Measurements from ENCODE around the gene RNF144A. TPM values are rescaled to one million over a fixed set of nuclear protein-coding genes. Genes with fewer than 3 reads are reported as not detected.

Gene RNF144A
- total and polyA plus RNA-seq, 2 experiments from 2014 or later, result 2.8 to 14.7 TPM

DNA sequence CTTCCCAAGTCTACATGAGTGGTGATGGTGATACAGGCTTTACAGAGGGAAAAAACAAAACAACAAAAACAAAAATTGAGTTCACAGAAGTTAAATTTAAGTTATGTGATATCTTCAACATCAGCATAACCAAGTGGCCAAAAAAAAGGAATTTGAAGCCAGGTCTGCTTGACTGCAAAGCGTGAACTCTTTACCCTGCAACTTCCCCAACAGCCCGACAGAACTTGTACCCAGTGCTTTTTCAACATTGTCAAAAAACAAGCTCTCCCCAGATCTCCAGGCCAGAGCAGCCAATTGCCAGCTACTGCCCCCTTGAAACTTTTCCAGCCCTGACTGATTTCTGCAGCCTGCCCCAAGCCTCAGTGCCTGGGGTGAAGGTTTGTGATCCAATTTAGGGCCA, 76.7 kb downstream of the RNF144A start:
- Histone ChIP-seq H3K4me1 (ENCODE audit: insufficient read depth) (no peaks in the 10 kb centered on the region; the same call in 1 of the 2 replicates), H4K20me1 (replicated peaks; ENCODE audit: insufficient read depth) (no peaks in the 10 kb centered on the region), H3K4me2 (no peak overlapping the region), H3K27me3 (ENCODE audit: insufficient read depth) (no peaks in the 10 kb centered on the region), H3K36me3 (ENCODE audit: insufficient read depth) (no peaks in the 10 kb centered on the region), H3K4me3 (no peak overlapping the region), H3K27ac (ENCODE audit: low read depth) (no peak overlapping the region), H3K9me2 (ENCODE audit: insufficient read depth) (no peaks in the 10 kb centered on the region; the same call in 1 of the 2 replicates), H2AFZ (no peak overlapping the region), H3F3A (replicated peaks; ENCODE audit: low read depth) (no peaks in the 10 kb centered on the region), H3K79me2 (replicated peaks; ENCODE audit: insufficient read depth) (no peaks in the 10 kb centered on the region)
- DNase-seq (ENCODE audit: low spot score) (no peak), ATAC-seq (no peak)
- Mint-ChIP-seq H3K4me3 (no peak overlapping the region), H3K36me3 (ENCODE audit: low read depth) (peaks cover 7% of the 10 kb centered on the region), H3K4me1 (peaks cover 11% of the 10 kb centered on the region; the same call in 2 of the 3 replicates), H3K9me3 (peaks cover 8% of the 10 kb centered on the region), H3K27me3 (ENCODE audit: insufficient read depth, low read depth, poor library complexity) (peaks cover 13% of the 10 kb centered on the region), H3K27ac (no peak overlapping the region)
- TF ChIP-seq ZNF462 (CRISPR knock-in tag; IDR thresholded peaks at IDR 0.05), result no peak
- no peak for TF ChIP-seq NANOG (IDR thresholded peaks at IDR 0.05; ENCODE audit: borderline replicate concordance)
- no peak for TF ChIP-seq POLR2AphosphoS5 (IDR thresholded peaks at IDR 0.05; ENCODE audit: low read depth)

DNA sequence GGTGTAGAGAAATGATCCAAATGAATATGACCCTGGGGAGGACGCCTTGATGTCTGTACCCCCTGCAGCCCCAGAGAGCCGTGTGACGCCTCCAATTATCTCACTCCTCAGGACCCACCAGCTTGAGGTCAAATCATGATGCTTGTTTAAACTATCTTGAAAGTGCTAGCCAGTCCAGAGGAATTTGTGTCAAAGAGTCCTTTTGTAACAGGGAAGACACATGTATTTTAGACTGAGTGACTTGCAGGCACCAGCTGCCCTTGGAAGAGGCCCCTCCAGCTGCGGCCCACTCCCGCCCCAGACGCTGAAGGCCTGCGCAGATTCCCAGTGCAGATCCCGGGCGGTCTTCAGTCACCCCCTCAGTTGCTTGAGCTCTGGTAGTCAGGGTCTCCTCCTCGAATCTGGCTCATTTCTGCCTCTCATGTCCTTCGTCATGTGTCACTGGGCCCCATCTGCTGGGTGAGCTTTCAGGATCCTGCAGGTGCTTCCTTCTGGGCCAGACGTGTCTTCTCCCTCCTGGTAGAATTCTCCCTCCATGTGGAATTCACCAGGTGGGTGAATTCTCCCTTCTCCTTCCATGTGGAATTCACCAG, 77.4 kb downstream of the RNF144A start:
- ATAC-seq, result no peak
- Mint-ChIP-seq H3K27ac (no peak overlapping the region), H3K4me3 (no peak overlapping the region), H3K36me3 (ENCODE audit: low read depth) (peaks cover 7% of the 10 kb centered on the region), H3K27me3 (ENCODE audit: insufficient read depth, low read depth, poor library complexity) (peaks cover 10% of the 10 kb centered on the region), H3K4me1 (peaks cover 14% of the 10 kb centered on the region; the same call in 2 of the 3 replicates), H3K9me3 (peaks cover 8% of the 10 kb centered on the region)
- Histone ChIP-seq H3K4me2 (no peak overlapping the region), H3K4me1 (ENCODE audit: insufficient read depth) (no peaks in the 10 kb centered on the region; the same call in 1 of the 2 replicates), H3K36me3 (ENCODE audit: insufficient read depth) (no peaks in the 10 kb centered on the region), H3F3A (replicated peaks; ENCODE audit: low read depth) (no peaks in the 10 kb centered on the region), H4K20me1 (replicated peaks; ENCODE audit: insufficient read depth) (no peaks in the 10 kb centered on the region), H2AFZ (no peak overlapping the region), H3K79me2 (replicated peaks; ENCODE audit: insufficient read depth) (no peaks in the 10 kb centered on the region), H3K4me3 (no peak overlapping the region), H3K27ac (ENCODE audit: low read depth) (no peak overlapping the region), H3K9me2 (ENCODE audit: insufficient read depth) (no peaks in the 10 kb centered on the region; the same call in 1 of the 2 replicates), H3K27me3 (ENCODE audit: insufficient read depth) (no peaks in the 10 kb centered on the region)
- DNase-seq (ENCODE audit: low spot score), result no peak
- TF ChIP-seq REST (IDR thresholded peaks at IDR 0.05; ENCODE audit: unreplicated experiment) (no peak), EZH2phosphoT487 (IDR thresholded peaks at IDR 0.05; ENCODE audit: unreplicated experiment) (no peak), ZNF331 (CRISPR knock-in tag; IDR thresholded peaks at IDR 0.05; ENCODE audit: low read depth) (no peak), EZH2 (IDR thresholded peaks at IDR 0.05; ENCODE audit: low read depth, unreplicated experiment) (no peak), POLR2AphosphoS5 (IDR thresholded peaks at IDR 0.05; ENCODE audit: low read depth) (no peak), NANOG (IDR thresholded peaks at IDR 0.05; ENCODE audit: borderline replicate concordance) (no peak), ZNF114 (CRISPR knock-in tag; IDR thresholded peaks at IDR 0.05) (no peak)
- TF ChIP-seq, protein P1, sequence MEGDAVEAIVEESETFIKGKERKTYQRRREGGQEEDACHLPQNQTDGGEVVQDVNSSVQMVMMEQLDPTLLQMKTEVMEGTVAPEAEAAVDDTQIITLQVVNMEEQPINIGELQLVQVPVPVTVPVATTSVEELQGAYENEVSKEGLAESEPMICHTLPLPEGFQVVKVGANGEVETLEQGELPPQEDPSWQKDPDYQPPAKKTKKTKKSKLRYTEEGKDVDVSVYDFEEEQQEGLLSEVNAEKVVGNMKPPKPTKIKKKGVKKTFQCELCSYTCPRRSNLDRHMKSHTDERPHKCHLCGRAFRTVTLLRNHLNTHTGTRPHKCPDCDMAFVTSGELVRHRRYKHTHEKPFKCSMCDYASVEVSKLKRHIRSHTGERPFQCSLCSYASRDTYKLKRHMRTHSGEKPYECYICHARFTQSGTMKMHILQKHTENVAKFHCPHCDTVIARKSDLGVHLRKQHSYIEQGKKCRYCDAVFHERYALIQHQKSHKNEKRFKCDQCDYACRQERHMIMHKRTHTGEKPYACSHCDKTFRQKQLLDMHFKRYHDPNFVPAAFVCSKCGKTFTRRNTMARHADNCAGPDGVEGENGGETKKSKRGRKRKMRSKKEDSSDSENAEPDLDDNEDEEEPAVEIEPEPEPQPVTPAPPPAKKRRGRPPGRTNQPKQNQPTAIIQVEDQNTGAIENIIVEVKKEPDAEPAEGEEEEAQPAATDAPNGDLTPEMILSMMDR (conservative IDR thresholded peaks at IDR 0.05; ENCODE audit: low read depth in 2 of 2), result no peak
